H9 (cell line): ENCODE data around the gene PPM1H. TPM values are rescaled to one million over a fixed set of nuclear protein-coding genes. Genes with fewer than 3 reads are reported as not detected.

Source experiments
- DNase-seq: peaks from one replicate; pipeline ENCODE4 v3.0.0-alpha.2; 2017
- H2AFZ ChIP-seq: one replicate; pipeline ENCODE4 v1.6.1; 2013; ENCODE audit warnings: mild to moderate bottlenecking, low read length, control low read depth, moderate library complexity
- H2AK5ac ChIP-seq: 2 replicates; pipeline ENCODE4 v1.6.1; 2013; ENCODE audit warnings: low read length, control low read depth, mixed read lengths; ENCODE audit not compliant: insufficient read length
- H2BK120ac ChIP-seq: one replicate; pipeline ENCODE4 v1.6.1; 2013; ENCODE audit warnings: low read depth, mild to moderate bottlenecking, low read length, control low read depth, inconsistent platforms; ENCODE audit not compliant: poor library complexity, severe bottlenecking
- H2BK12ac ChIP-seq: 2 replicates; pipeline ENCODE4 v1.6.1; 2013; ENCODE audit warnings: low read length, control low read depth, mixed read lengths, low read depth; ENCODE audit not compliant: insufficient read length
- H2BK15ac ChIP-seq: 2 replicates; pipeline ENCODE4 v1.6.1; 2013; ENCODE audit warnings: low read depth, low read length, control low read depth
- H2BK20ac ChIP-seq: one replicate; pipeline ENCODE4 v1.6.1; 2013; ENCODE audit warnings: low read depth, mild to moderate bottlenecking, low read length, control low read depth, inconsistent platforms; ENCODE audit not compliant: poor library complexity, severe bottlenecking
- H2BK5ac ChIP-seq: 2 replicates; pipeline ENCODE4 v1.6.1; 2013; ENCODE audit warnings: low read length, control low read depth, mixed read lengths; ENCODE audit not compliant: insufficient read length
- H3K14ac ChIP-seq: 2 replicates; pipeline ENCODE4 v1.6.1; 2013; ENCODE audit warnings: low read length, control low read depth; ENCODE audit not compliant: insufficient read depth
- H3K18ac ChIP-seq: 2 replicates; pipeline ENCODE4 v1.6.1; 2013; ENCODE audit warnings: low read depth, mild to moderate bottlenecking, mixed read lengths, low read length, control low read depth; ENCODE audit not compliant: insufficient read length
- H3K23ac ChIP-seq: 2 replicates; pipeline ENCODE4 v1.6.1; 2013; ENCODE audit warnings: low read length, control low read depth, mixed read lengths, low read depth; ENCODE audit not compliant: insufficient read length
- H3K23me2 ChIP-seq: 2 replicates; pipeline ENCODE4 v1.6.1; 2013; ENCODE audit warnings: low read depth, mild to moderate bottlenecking, mixed read lengths, low read length, control low read depth; ENCODE audit not compliant: insufficient read length, poor library complexity, severe bottlenecking
- H3K27ac ChIP-seq: 2 replicates; pipeline ENCODE4 v1.5.1; 2013; ENCODE audit warnings: low read length, control low read depth, mixed read lengths, low read depth; ENCODE audit not compliant: insufficient read length
- H3K27me3 ChIP-seq: 2 replicates; pipeline ENCODE4 v1.6.1; 2013; ENCODE audit warnings: low read length, control low read depth, inconsistent platforms; ENCODE audit not compliant: insufficient read depth
- H3K4ac ChIP-seq: 2 replicates; pipeline ENCODE4 v1.6.1; 2013; ENCODE audit warnings: low read depth, mild to moderate bottlenecking, control low read depth, inconsistent platforms, low read length, moderate library complexity
- H3K4me1 ChIP-seq: 2 replicates; pipeline ENCODE4 v1.6.1; 2013; ENCODE audit warnings: low read length, control low read depth, inconsistent platforms; ENCODE audit not compliant: insufficient read depth
- H3K4me2 ChIP-seq: 2 replicates; pipeline ENCODE4 v1.6.1; 2013; ENCODE audit warnings: low read length, control low read depth, mixed read lengths; ENCODE audit not compliant: insufficient read length, insufficient read depth
- H3K56ac ChIP-seq: 2 replicates; pipeline ENCODE4 v1.6.1; 2013; ENCODE audit warnings: low read depth, mild to moderate bottlenecking, mixed read lengths, low read length, control low read depth; ENCODE audit not compliant: insufficient read length
- H3K79me1 ChIP-seq: 2 replicates; pipeline ENCODE4 v1.6.1; 2013; ENCODE audit warnings: low read depth, mild to moderate bottlenecking, moderate library complexity, low read length, control low read depth, inconsistent platforms; ENCODE audit not compliant: insufficient read depth, poor library complexity, severe bottlenecking
- H3K79me2 ChIP-seq: 2 replicates; pipeline ENCODE4 v1.6.1; 2013; ENCODE audit warnings: low read length, control low read depth, inconsistent platforms; ENCODE audit not compliant: insufficient read depth
- H3K9ac ChIP-seq: 2 replicates; pipeline ENCODE4 v1.6.1; 2013; ENCODE audit warnings: low read length, control low read depth, mixed read lengths; ENCODE audit not compliant: insufficient read length; ENCODE audit errors: extremely low read depth
- H3K9me3 ChIP-seq: one replicate; pipeline ENCODE4 v1.6.1; 2013; ENCODE audit warnings: low read depth, low read length, inconsistent platforms; ENCODE audit not compliant: control insufficient read depth
- H3T11ph ChIP-seq: one replicate; pipeline ENCODE4 v1.6.1; 2013; ENCODE audit warnings: mild to moderate bottlenecking, low read length, control low read depth, inconsistent platforms
- H4K20me1 ChIP-seq: one replicate; pipeline ENCODE4 v1.6.1; 2013; ENCODE audit not compliant: control insufficient read depth, insufficient read length, insufficient read depth
- H4K5ac ChIP-seq: 2 replicates; pipeline ENCODE4 v1.6.1; 2013; ENCODE audit warnings: low read depth, mild to moderate bottlenecking, mixed read lengths, low read length, control low read depth; ENCODE audit not compliant: insufficient read length
- H4K8ac ChIP-seq: replicated peaks from 2 replicates; pipeline ENCODE4 v1.6.1; 2013; ENCODE audit warnings: low read length, control low read depth, mixed read lengths, low read depth; ENCODE audit not compliant: insufficient read length
- H4K91ac ChIP-seq: 2 replicates; pipeline ENCODE4 v1.6.1; 2013; ENCODE audit warnings: low read depth, mild to moderate bottlenecking, moderate library complexity, mixed read lengths, low read length, control low read depth; ENCODE audit not compliant: insufficient read length
- H3K27ac Mint-ChIP-seq, 3 experiments: 2 replicates in 2 of 3; 3 replicates in 1 of 3; pipeline ENCODE4 v1.8.0; 2020 to 2021; ENCODE audit warnings: mixed read lengths in 3 of 3, mild to moderate bottlenecking in 1 of 3, moderate library complexity in 1 of 3
- H3K27me3 Mint-ChIP-seq: 2 replicates; pipeline ENCODE4 v1.8.0; 2021; ENCODE audit warnings: low read depth, mild to moderate bottlenecking, moderate library complexity, mixed read lengths
- H3K36me3 Mint-ChIP-seq, 3 experiments: 2 replicates in 2 of 3; 3 replicates in 1 of 3; pipeline ENCODE4 v1.8.0; 2020 to 2021; ENCODE audit warnings: low read depth in 3 of 3, mixed read lengths in 3 of 3; ENCODE audit not compliant: insufficient read depth in 1 of 3
- H3K4me1 Mint-ChIP-seq, 2 experiments: 2 replicates each; pipeline ENCODE4 v1.8.0; 2020; ENCODE audit warnings: mixed read lengths in 2 of 2
- H3K4me3 Mint-ChIP-seq, 2 experiments: 2 replicates in 1 of 2; 3 replicates in 1 of 2; pipeline ENCODE4 v1.8.0; 2020 to 2021; ENCODE audit warnings: mild to moderate bottlenecking in 2 of 2, mixed read lengths in 2 of 2, moderate library complexity in 1 of 2
- H3K9me3 Mint-ChIP-seq, 2 experiments: 2 replicates in 1 of 2; 3 replicates in 1 of 2; pipeline ENCODE4 v1.8.0; 2020; ENCODE audit warnings: mild to moderate bottlenecking in 2 of 2, mixed read lengths in 2 of 2, moderate library complexity in 1 of 2
- CTCF ChIP-seq: fragments of 200-600 bp; sonication (generic); conservative IDR thresholded peaks from 3 replicates; pipeline ENCODE4 v1.8.0; 2021; ENCODE audit warnings: antibody characterized with exemption, mild to moderate bottlenecking
- WGBS: extraction: QIAGEN DNeasy Blood & Tissue Kit; methylation state at CpG from one replicate; pipeline ENCODE4 v1.1.7; 2013; ENCODE audit warnings: missing lambda C conversion rate, low lambda C conversion rate, mixed read lengths; ENCODE audit not compliant: insufficient read length; ENCODE audit errors: extremely low coverage; 5-methylcytosine and 5-hydroxymethylcytosine counted together
- total RNA-seq: library from RNA; stranded (reverse); gene quantifications from 2 replicates; pipeline ENCODE4 v1.2.1, GENCODE V29; 2021

PPM1H gene
- total RNA-seq, 1 experiment from 2014 or later, result 22.1 TPM

DNA sequence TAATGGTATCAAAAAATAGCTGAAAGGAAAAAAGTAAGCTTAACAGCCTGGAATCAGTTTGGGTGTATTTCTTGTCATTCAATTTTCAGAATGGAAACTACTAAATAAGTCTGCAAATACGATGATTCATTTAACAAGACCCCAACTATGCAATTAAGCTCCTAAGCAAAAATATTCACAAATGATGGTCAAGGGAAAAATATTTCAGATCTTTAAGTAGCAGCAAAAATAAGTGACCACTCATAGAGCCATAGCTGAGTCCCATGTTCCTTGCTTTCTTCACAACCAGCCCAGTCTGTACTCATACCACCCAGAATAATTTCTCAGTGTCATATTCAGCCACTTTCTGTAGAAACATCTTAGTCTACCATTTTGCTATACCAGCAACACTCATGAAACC is 185.4 kb downstream of the PPM1H start:
- no peak overlapping the region for H3K4me2 ChIP-seq
- no peaks in the 10 kb centered on the region for H4K20me1 ChIP-seq
- H3K79me1 ChIP-seq, result no peaks in the 10 kb centered on the region
- no peaks in the 10 kb centered on the region for H3K9me3 ChIP-seq
- H2BK12ac ChIP-seq, result no peak overlapping the region
- no peak overlapping the region for H3K4ac ChIP-seq
- Mint-ChIP-seq H3K4me3 (no peak overlapping the region), H3K27ac (no peak overlapping the region), H3K4me1 (peaks cover 9 to 11% of the 10 kb centered on the region in 2 experiments), H3K27me3 (no peaks in the 10 kb centered on the region), H3K36me3 (peaks cover 0 to 4% (median 0%) of the 10 kb centered on the region in 3 experiments; a peak in 4 of 7 replicates), H3K9me3 (no peaks in the 10 kb centered on the region)
- no peak for TF ChIP-seq CTCF
- H3K14ac ChIP-seq, result no peak overlapping the region
- no peak overlapping the region for H2AFZ ChIP-seq
- no peak overlapping the region for H3K18ac ChIP-seq
- no peak overlapping the region for H3K56ac ChIP-seq
- DNase-seq, result no peak
- no peak overlapping the region for H3K9ac ChIP-seq
- no peak overlapping the region for H4K5ac ChIP-seq
- no peaks in the 10 kb centered on the region for H3K23me2 ChIP-seq
- H3K27ac ChIP-seq, result no peak overlapping the region
- no peak overlapping the region for H2BK5ac ChIP-seq
- no peak overlapping the region for H2BK20ac ChIP-seq
- no peak overlapping the region for H3T11ph ChIP-seq
- no peak overlapping the region for H2AK5ac ChIP-seq
- no peak overlapping the region for H4K8ac ChIP-seq
- H3K23ac ChIP-seq, result no peak overlapping the region
- H4K91ac ChIP-seq, result no peak overlapping the region
- H3K27me3 ChIP-seq, result no peaks in the 10 kb centered on the region
- no CpG with 5 or more reads among the region's 1 CpG for WGBS
- no peaks in the 10 kb centered on the region for H3K79me2 ChIP-seq
- no peak overlapping the region for H2BK15ac ChIP-seq
- no peak overlapping the region for H2BK120ac ChIP-seq
- H3K4me1 ChIP-seq, result 0 out of 2 replicates have a peak, but pooled peaks cover 2% of the 10 kb centered on the region
